Activated CD8-positive, alpha-beta memory T cell treated with anti-CD3 and anti-CD28 coated beads for 48 hours (primary cell): Measurements from ENCODE around the gene HSPA12B.

Experiments
- DNase-seq, 3 experiments: peaks; one replicate each; pipeline ENCODE4 v3.0.0-alpha.2; 2020; ENCODE audit warnings: low read depth in 2 of 3, low spot score in 2 of 3

HSPA12B gene

GRCh38 chr20:3763671-3764601 lies 31.5 kb downstream of the HSPA12B start:
- DNase-seq, result no peak

GRCh38 chr20:3764659-3765058 lies 32.2 kb downstream of the HSPA12B start:
- DNase-seq, result no peak

- DNase-seq, result no peak
These were observed 32.8 kb downstream of the HSPA12B start for GRCh38 chr20:3765171-3765882.

GRCh38 chr20:3766422-3767109 lies 34.1 kb downstream of the HSPA12B start:
- no peak for DNase-seq

- no peak for DNase-seq
These were observed 34.6 kb downstream of the HSPA12B start for GRCh38 chr20:3767110-3767426.

GRCh38 chr20:3767427-3768341 lies 35.2 kb downstream of the HSPA12B start, which contains the start of gene ADISSP:
TSS of gene ADISSP (minus strand) at chr20:3767753. CDS start at chr20:3760100, 7,653 bp downstream.
- DNase-seq, result peak; percentile 90 to 96 (median 93)

- peak in 1 of 3 experiments; percentile 55 for DNase-seq
These were observed 36.1 kb downstream of the HSPA12B start for GRCh38 chr20:3768342-3769130.

- no peak for DNase-seq
These were observed 39.1 kb downstream of the HSPA12B start for GRCh38 chr20:3771552-3772058.

GRCh38 chr20:3775457-3776108 lies 43.1 kb downstream of the HSPA12B start:
- DNase-seq, result no peak

- DNase-seq, result no peak
These were observed 44.9 kb downstream of the HSPA12B start for GRCh38 chr20:3777381-3777715.

- no peak for DNase-seq
These were observed 45.5 kb downstream of the HSPA12B start for GRCh38 chr20:3777716-3778629.

- no peak for DNase-seq
These were observed 46.5 kb downstream of the HSPA12B start for GRCh38 chr20:3778976-3779375.

- no peak for DNase-seq
These were observed 48.8 kb downstream of the HSPA12B start, which contains the start of gene SPEF1 for GRCh38 chr20:3781153-3781910. TSS of gene SPEF1 (minus strand) at chr20:3781448. CDS start at chr20:3781287, 161 bp downstream.

GRCh38 chr20:3782597-3782996 lies 50.1 kb downstream of the HSPA12B start:
- DNase-seq, result no peak

- DNase-seq, result no peak
These were observed 50.6 kb downstream of the HSPA12B start for GRCh38 chr20:3783068-3783489.

GRCh38 chr20:3783511-3784195 lies 51.2 kb downstream of the HSPA12B start:
- DNase-seq, result no peak
